Caco-2 (cell line): Measurements from ENCODE around the gene FAM120B. TPM values are rescaled to one million over a fixed set of nuclear protein-coding genes. Genes with fewer than 3 reads are reported as not detected.

Experiments used
- BruUV-seq: library from RNA; stranded (reverse); fragments of 400-500 nt; replicated peaks from 2 replicates; lab custom pipeline; 2021; lab: Mats Ljungman, UMichigan
- CTCF ChIA-PET: fragments of 300-600 bp; sonication (Branson Sonifier 250); formaldehyde crosslinking; loops from one replicate; lab custom pipeline; 2022; ENCODE audit warnings: antibody characterized with exemption; lab: Charles Lee
- POLR2A ChIA-PET: fragments of 300-600 bp; sonication (Branson Sonifier 250); formaldehyde crosslinking; loops from one replicate; lab custom pipeline; 2022; ENCODE audit warnings: antibody characterized with exemption; lab: Charles Lee
- DNase-seq, 2 experiments: peaks; one replicate each; pipeline versions ENCODE4 v3.0.0 to v3.0.0-alpha.2; 2020 to 2022
- H3K27me3 ChIP-seq: replicated peaks from 2 replicates; pipeline ENCODE4 v1.6.0; 2011; ENCODE audit warnings: low read length; ENCODE audit not compliant: control insufficient read depth, insufficient read depth
- H3K36me3 ChIP-seq: 2 replicates; pipeline ENCODE4 v1.5.1; 2011; ENCODE audit warnings: low read length; ENCODE audit not compliant: control insufficient read depth, insufficient read depth
- H3K4me1 ChIP-seq: fragments of 250-450 bp; sonication (Bioruptor Pico); 2 replicates; pipeline ENCODE4 v1.5.1; 2020; ENCODE audit warnings: mild to moderate bottlenecking
- H3K4me3 ChIP-seq: 2 replicates; pipeline ENCODE4 v1.5.1; 2011; ENCODE audit warnings: low read depth, mild to moderate bottlenecking, control low read depth, low read length
- H3K9me3 ChIP-seq: fragments of 250-450 bp; sonication (Bioruptor Pico); 2 replicates; pipeline ENCODE4 v1.5.1; 2020; ENCODE audit warnings: mild to moderate bottlenecking, moderate library complexity
- H3K27ac Mint-ChIP-seq: one replicate; pipeline ENCODE4 v1.8.0; 2022; ENCODE audit warnings: mixed read lengths; ENCODE audit not compliant: unreplicated experiment
- H3K27me3 Mint-ChIP-seq: one replicate; pipeline ENCODE4 v1.8.0; 2022; ENCODE audit warnings: mixed read lengths; ENCODE audit not compliant: insufficient read depth, unreplicated experiment
- H3K36me3 Mint-ChIP-seq: one replicate; pipeline ENCODE4 v1.8.0; 2022; ENCODE audit warnings: mild to moderate bottlenecking, mixed read lengths; ENCODE audit not compliant: insufficient read depth, unreplicated experiment
- H3K4me1 Mint-ChIP-seq: one replicate; pipeline ENCODE4 v1.8.0; 2022; ENCODE audit warnings: low read depth, mixed read lengths; ENCODE audit not compliant: unreplicated experiment
- H3K4me3 Mint-ChIP-seq: one replicate; pipeline ENCODE4 v1.8.0; 2022; ENCODE audit warnings: mild to moderate bottlenecking, moderate library complexity, mixed read lengths; ENCODE audit not compliant: unreplicated experiment
- H3K9me3 Mint-ChIP-seq: one replicate; pipeline ENCODE4 v1.8.0; 2022; ENCODE audit warnings: mixed read lengths; ENCODE audit not compliant: unreplicated experiment
- CTCF ChIP-seq, 2 experiments: fragments of 200-600 bp in 1 of 2; IDR thresholded peaks; 1 replicate in 1 of 2; 2 replicates in 1 of 2; pipeline versions ENCODE4 v1.5.1 to v1.8.0; 2011 to 2022; ENCODE audit warnings: antibody characterized with exemption in 1 of 2, control low read depth in 1 of 2, inconsistent platforms in 1 of 2, low read depth in 1 of 2, low read length in 1 of 2, mild to moderate bottlenecking in 1 of 2, moderate library complexity in 1 of 2; ENCODE audit not compliant: insufficient read depth in 1 of 2, severe bottlenecking in 1 of 2, unreplicated experiment in 1 of 2
- intact Hi-C: fragments of 100-400 bp; cut with micrococcal nuclease; formaldehyde crosslinking; loops from one replicate; pipeline ENCODE4 v1.10.0; 2022; ENCODE audit not compliant: unreplicated experiment
- total RNA-seq: library from RNA; stranded (reverse); gene quantifications from 2 replicates; pipeline ENCODE4 v1.2.3, GENCODE V29; 2022

Gene FAM120B
- total RNA-seq, 1 experiment from 2014 or later = 21.0 TPM

DNA sequence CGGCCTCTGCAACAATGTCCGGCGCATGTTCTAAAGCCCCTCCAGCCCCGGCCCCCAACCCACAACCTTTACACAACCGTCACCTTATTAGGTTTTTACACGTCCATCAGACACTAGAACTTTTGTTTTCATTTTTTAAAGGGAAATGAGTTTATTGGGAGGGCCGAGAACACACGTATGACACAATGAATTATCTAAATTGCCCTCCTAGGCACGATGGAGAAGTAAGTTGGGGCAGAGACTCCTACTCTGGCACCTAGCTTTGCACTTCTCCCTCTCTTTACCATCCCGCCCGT, 14.5 kb upstream of the FAM120B start:
- CTCF ChIA-PET = interaction anchor here (0.6 to 3.4 kb wide), 7 partner anchors 11 to 502 kb away, joined by 3 to 16 read pairs (median 3); no protein-coding TSS in a partner anchor
- POLR2A ChIA-PET = no interaction called here
- BruUV-seq = no TSS peak

GRCh38 chr6:170292407-170293158, 14.0 kb upstream of the FAM120B start:
- Mint-ChIP-seq H3K36me3 (peaks cover 16% of the 10 kb centered on the region), H3K4me3 (peak overlapping the region; percentile 90), H3K4me1 (peaks cover 18% of the 10 kb centered on the region), H3K9me3 (no peaks in the 10 kb centered on the region), H3K27ac (no peak overlapping the region), H3K27me3 (peaks cover 34% of the 10 kb centered on the region)
- Histone ChIP-seq H3K9me3 (no peaks in the 10 kb centered on the region), H3K36me3 (no peaks in the 10 kb centered on the region), H3K4me1 (peaks cover 34% of the 10 kb centered on the region), H3K4me3 (peak overlapping the region; percentile 62; the same call in 1 of the 2 replicates), H3K27me3 (peaks cover 7% of the 10 kb centered on the region)
- peak in 1 of 2 experiments; percentile 42 for DNase-seq
- intact Hi-C loops = loop anchor here (1.0 to 10.0 kb wide), 8 partner anchors 138 to 1335 kb away; partner anchors contain the start of genes C6orf120 and WDR27
- no TSS peak for BruUV-seq
- ChIA-PET CTCF (interaction anchor here (0.6 to 3.4 kb wide), 6 partner anchors 11 to 502 kb away, joined by 3 to 16 read pairs (median 4); no protein-coding TSS in a partner anchor), POLR2A (no interaction called here)
- TF ChIP-seq CTCF (IDR thresholded peaks at IDR 0.05; ENCODE audit: insufficient read depth in 1 of 2, low read depth in 1 of 2, low read length in 1 of 2, severe bottlenecking in 1 of 2, unreplicated experiment in 1 of 2) = peak in 1 of 2 experiments; percentile 8

More for the DNA sequence above, 14.5 kb upstream of the FAM120B start:
- H3K4me1 Mint-ChIP-seq = peaks cover 18% of the 10 kb centered on the region
- H3K36me3 Mint-ChIP-seq = peaks cover 16% of the 10 kb centered on the region
- Histone ChIP-seq H3K9me3 (no peaks in the 10 kb centered on the region), H3K4me1 (peaks cover 32% of the 10 kb centered on the region), H3K27me3 (peaks cover 7% of the 10 kb centered on the region), H3K36me3 (no peaks in the 10 kb centered on the region), H3K4me3 (peak overlapping the region; percentile 62)
- no peaks in the 10 kb centered on the region for H3K9me3 Mint-ChIP-seq
- H3K27me3 Mint-ChIP-seq = peaks cover 34% of the 10 kb centered on the region
- H3K27ac Mint-ChIP-seq = no peak overlapping the region
- intact Hi-C loops = loop anchor here (1.0 to 10.0 kb wide), 8 partner anchors 137 to 1335 kb away; partner anchors contain the start of genes C6orf120 and WDR27
- no peak for DNase-seq
- no peak for TF ChIP-seq CTCF (IDR thresholded peaks at IDR 0.05; ENCODE audit: insufficient read depth in 1 of 2, low read depth in 1 of 2, low read length in 1 of 2, severe bottlenecking in 1 of 2, unreplicated experiment in 1 of 2)
- peak overlapping the region; percentile 90 for H3K4me3 Mint-ChIP-seq

- intact Hi-C loops = loop anchor here (5.0 to 10.0 kb wide), 6 partner anchors 139 to 1336 kb away; partner anchors contain the start of genes C6orf120 and WDR27
- Histone ChIP-seq H3K9me3 (no peaks in the 10 kb centered on the region), H3K27me3 (peaks cover 7% of the 10 kb centered on the region), H3K4me3 (no peak overlapping the region), H3K36me3 (no peaks in the 10 kb centered on the region), H3K4me1 (peaks cover 27% of the 10 kb centered on the region)
- Mint-ChIP-seq H3K27ac (no peak overlapping the region), H3K4me3 (no peak overlapping the region), H3K9me3 (no peaks in the 10 kb centered on the region), H3K27me3 (peaks cover 34% of the 10 kb centered on the region), H3K36me3 (peaks cover 16% of the 10 kb centered on the region), H3K4me1 (peaks cover 14% of the 10 kb centered on the region)
- no peak for TF ChIP-seq CTCF (IDR thresholded peaks at IDR 0.05; ENCODE audit: insufficient read depth in 1 of 2, low read depth in 1 of 2, low read length in 1 of 2, severe bottlenecking in 1 of 2, unreplicated experiment in 1 of 2)
- ChIA-PET POLR2A (no interaction called here), CTCF (interaction anchor here (0.7 to 3.4 kb wide), 3 partner anchors 462 to 503 kb away, joined by 6 to 16 read pairs (median 9); no protein-coding TSS in a partner anchor)
- no TSS peak for BruUV-seq
- no peak for DNase-seq
Measured at GRCh38 chr6:170293341-170294231, 13.0 kb upstream of the FAM120B start.
